ENCODE results near the gene UCP3.

Gene UCP3

DNA sequence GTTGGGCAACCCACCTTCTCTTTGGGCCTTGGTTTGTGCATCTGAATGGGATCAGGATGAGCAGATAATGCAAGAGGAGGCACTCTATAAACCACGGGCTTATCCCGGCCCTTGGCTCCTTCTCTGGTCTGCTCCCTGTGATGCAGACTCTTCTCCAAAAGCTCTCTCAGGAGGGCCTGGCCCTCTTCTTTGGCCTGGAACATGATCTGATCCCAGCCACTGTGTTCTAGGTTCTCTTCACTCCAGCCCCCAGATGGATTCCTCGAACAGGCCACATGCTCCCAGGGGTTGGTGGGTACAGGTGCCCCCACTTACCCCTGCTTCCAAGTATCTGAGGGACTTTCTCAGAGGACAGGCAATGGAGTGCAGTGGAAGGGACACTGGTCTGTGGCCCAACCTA is 8.7 kb upstream of the UCP3 start:
- DNase-seq, result no peak

- no peak for DNase-seq
These were observed 7.2 kb upstream of the UCP3 start for GRCh38 chr11:74015919-74016684.

DNA sequence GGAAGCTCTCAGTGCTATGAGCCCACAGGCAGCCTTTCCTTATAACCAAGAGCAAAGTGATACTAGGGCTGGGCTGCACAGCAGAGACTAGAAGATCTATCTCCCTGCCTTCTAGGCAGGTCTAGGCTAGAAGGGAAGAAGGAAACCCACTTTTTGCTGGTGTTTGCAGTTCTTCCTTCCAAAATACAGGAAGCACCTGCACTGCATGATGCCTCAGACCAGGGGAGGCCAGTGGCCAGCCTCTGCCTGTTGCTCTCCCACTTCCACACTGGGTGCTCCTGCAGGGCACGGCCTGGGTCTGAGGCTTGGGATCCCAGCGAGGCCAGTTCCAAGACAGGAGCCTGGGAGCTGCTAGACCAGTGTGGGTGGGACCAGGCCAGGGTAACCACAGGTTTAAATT is 6.0 kb upstream of the UCP3 start:
- DNase-seq, result no peak

DNA sequence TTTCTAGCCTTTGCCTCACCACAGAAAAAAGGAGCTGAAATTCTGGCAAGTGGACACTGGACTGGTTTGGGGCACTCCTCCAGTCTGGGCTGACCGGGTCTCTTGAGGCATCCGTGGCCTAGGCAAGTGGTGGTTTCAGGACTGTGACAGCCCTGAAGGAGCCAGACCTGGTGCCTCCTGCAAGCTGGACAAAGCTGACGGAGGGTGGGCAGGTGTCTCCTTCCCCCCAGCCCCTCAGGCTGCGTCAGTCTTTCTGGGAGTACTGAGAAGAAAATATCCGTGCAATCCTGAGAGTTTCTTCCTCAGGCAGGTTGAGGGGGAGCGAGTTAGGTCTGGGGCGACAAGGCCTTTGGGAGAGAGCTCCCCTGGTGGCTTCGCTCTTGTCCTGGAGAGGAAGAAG is 4.3 kb upstream of the UCP3 start:
- no peak for DNase-seq

- no peak for DNase-seq
These were observed 3.4 kb upstream of the UCP3 start for GRCh38 chr11:74012074-74012809.

DNA sequence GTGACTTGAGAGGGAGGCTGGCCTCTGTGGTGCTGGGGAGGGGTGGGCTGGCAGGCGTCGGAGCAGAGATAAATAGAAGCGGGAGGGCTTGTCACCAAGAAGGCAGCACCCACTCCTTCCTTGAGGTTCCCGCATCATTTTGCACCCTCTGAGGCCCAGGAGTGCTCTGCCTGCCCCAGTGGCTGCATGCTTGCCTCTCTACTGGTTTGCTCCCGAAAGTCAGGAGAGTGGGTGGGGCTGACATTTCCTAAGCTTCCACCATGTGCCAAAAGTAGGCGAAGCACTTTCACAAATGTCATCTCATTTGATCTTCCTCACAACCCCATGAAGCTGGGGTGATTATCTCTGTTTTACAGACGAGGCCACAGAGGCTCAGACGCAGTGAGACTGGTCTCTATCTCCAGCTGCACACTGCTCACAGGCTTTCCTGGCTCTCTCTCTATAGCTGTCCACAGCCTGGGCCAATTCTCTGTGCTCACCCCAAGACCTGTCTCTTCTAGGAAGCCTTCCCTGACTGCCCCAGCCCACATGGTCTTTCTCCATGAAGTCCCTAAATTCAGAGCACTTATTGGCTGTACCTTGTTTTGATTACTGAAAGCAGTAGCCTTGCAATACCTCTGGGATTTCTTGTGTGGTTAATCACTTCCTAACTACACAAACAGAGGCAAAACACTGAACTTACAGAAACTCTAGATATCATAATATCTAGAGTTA is 2.6 kb upstream of the UCP3 start:
- no peak for DNase-seq

- no peak for DNase-seq
These were observed 1.7 kb upstream of the UCP3 start for GRCh38 chr11:74010306-74011300.

DNA sequence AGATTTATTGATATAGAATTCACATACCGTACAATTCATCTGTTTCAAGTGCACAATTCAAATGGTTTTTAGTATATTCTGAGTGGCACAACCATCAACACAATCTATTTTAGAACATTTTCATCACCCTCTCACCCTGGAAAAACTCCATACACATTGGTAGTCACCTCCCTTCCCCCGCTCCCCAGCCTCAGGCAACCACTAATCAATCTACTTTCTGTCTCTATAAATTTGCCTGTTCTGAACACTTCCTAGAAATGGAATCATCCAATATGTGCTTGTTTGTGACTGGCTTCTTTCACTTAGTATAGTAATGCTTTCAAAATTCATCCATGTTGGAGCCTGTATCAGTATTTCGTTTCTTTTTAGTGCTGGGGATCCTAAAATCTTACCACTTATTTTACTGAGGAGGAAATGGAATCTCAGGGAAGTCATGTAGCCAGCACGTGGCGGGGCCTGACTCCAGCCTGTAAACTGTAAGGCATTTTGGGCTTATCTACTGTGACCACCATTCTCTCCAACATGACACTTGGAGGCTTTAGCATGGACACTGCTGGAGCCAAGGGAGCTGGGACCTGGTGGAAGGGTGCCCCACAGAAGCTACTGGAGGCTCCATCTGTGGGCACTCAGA is 905 bp upstream of the UCP3 start:
- DNase-seq, result no peak

GRCh38 chr11:74009230-74009547 is 304 bp upstream of the UCP3 start:
- DNase-seq, result no peak

GRCh38 chr11:74007691-74008372 is 1.1 kb downstream of the UCP3 start:
- no peak for DNase-seq

GRCh38 chr11:74006743-74007304 is 2.1 kb downstream of the UCP3 start:
- no peak for DNase-seq

DNA sequence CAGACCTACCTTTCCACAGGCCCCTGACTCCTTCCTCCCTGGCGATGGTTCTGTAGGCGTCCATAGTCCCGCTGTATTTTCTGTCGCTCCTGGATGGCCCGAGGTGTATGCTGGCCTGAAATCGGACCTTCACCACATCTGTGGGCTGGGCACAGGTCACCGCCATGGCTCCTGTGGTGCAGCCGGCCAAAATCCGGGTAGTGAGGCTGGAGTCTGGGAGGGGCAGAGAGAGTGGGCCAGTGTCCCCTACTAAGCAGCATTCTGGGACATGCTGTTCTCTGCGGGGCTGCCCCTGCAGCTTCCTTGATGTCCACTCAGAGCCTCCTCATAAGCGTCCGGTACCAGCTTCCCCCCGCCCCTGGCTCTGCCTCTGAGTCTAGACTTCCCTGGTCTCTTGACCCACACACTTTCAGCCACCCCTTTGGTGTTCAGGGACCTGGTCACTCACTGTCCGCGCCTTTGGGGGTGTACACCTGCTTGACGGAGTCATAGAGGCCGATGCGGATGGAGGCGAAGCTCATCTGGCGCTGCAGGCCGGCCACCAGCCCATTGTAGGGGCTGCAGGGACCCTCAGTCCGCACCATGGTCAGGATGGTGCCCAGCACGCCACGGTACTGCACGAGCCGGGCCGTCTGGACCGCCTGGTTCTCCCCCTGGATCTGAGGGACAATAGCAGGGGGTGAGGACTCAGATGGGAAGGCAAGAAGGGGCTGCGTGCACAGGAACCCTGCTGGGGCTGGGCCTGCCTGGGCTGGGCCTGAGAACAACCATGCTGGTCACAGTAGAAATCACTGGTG is 3.0 kb downstream of the UCP3 start:
- DNase-seq, result no peak

GRCh38 chr11:74004759-74005615 is 3.9 kb downstream of the UCP3 start:
- no peak for DNase-seq

DNA sequence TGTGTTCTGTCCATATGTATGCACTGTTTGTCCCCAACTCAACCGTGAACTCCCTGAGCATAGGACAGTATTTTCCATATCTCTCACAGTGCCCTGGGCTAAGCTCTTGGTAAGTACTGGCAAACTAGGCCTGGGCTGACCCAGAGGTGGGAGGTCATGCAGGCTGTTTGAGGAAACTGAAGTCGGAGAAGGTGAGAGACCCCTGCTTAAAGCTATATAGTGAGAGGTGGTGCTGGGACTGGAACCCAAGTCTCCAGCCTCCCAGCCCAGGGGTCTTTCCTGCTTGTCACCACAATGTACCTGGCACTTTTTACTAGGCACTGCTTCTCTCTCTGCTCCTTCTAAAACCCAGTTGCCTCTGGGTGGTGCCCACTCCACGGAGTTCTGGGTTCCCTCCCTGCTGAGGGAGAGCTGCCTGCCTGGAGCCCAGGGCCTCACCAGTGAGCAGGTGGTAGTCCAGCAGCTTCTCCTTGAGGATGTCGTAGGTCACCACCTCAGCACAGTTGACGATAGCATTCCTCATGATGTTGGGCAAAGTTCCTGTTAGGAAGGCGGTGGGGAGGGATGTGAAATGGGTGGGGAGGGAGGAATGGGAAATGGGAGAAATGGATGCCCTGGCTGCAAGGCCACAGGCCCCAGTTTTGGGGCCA is 4.7 kb downstream of the UCP3 start:
- DNase-seq, result no peak

DNA sequence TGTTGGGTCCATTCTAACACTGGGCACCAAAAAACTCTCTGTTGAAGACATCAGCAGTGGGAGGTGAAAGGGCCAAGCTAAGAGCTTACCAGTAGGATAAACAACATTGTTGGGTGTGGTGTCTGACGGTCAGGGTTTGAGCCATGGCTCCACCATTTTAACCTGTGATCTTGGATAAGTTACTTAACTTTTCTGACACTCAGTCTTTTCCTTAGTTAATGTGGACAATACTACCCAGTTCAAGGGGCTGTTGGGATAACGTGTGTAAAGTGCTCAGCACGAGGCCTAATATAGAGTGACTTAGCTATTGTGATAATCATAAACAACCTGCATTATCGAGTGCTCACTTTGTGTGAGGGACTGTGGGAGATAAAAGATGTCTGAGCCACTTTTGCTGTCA is 6.1 kb downstream of the UCP3 start:
- DNase-seq, result no peak

DNA sequence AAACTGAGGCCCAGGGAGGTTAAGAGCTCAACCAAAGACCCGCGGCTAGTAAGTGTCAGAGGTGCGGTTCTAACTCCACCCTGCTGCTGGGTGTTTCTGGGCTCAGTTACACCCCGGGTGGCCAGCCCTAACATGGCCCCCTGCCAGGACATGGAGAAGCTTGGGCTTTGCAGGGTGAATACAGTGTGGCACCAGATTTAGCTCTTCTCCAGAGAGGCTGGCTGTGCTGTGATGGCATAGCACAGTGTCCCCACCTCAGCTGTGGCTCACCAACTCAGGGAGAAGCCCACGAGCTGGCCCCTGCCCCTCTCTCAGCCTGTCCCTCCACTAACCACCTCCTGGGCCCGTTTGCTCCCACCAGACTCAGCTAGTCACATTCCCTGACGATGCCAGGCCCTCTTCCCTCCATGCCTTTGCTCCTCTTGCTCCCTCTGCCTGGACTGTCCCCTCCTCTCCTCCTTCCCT is 7.0 kb downstream of the UCP3 start:
- DNase-seq, result no peak

- no peak for DNase-seq
These were observed 8.4 kb downstream of the UCP3 start for GRCh38 chr11:74000307-74001133.
